GM12878 (cell line): ENCODE results near the gene MXI1. TPM values are rescaled to one million over a fixed set of nuclear protein-coding genes. Genes with fewer than 3 reads are reported as not detected.

Experiments used
- CBX3 ChIP-seq: fragments of 200-600 bp; sonication (generic); IDR thresholded peaks from 2 replicates; pipeline ENCODE4 v1.6.1; 2016; ENCODE audit warnings: low read depth, borderline replicate concordance
- HDGF ChIP-seq: fragments of 450-650 bp; IDR thresholded peaks from 2 replicates; pipeline ENCODE4 v1.6.1; 2016; ENCODE audit warnings: antibody characterized with exemption
- IKZF1 ChIP-seq: fragments of 450-650 bp; conservative IDR thresholded peaks from 2 replicates; pipeline ENCODE4 v1.6.1; 2017; ENCODE audit warnings: antibody characterized with exemption, mild to moderate bottlenecking
- MEF2A ChIP-seq: IDR thresholded peaks from 2 replicates; pipeline ENCODE4 v1.6.1; 2011; ENCODE audit warnings: low read depth, mild to moderate bottlenecking, low read length, moderate library complexity; ENCODE audit not compliant: insufficient read depth
- NBN ChIP-seq: fragments of 450-650 bp; IDR thresholded peaks from 2 replicates; pipeline ENCODE4 v1.6.1; 2016
- NFIC ChIP-seq: IDR thresholded peaks from 2 replicates; pipeline ENCODE4 v1.6.1; 2012; ENCODE audit warnings: low read depth, mild to moderate bottlenecking, inconsistent platforms, low read length, moderate library complexity
- NFYA ChIP-seq: IDR thresholded peaks from 2 replicates; pipeline ENCODE4 v1.6.1; 2011; ENCODE audit warnings: low read depth, mild to moderate bottlenecking, low read length, improper control_type of control experiment, borderline replicate concordance
- PAX8 ChIP-seq: fragments of 450-650 bp; IDR thresholded peaks from 2 replicates; pipeline ENCODE4 v1.6.1; 2017; ENCODE audit warnings: mild to moderate bottlenecking, moderate library complexity
- RELA ChIP-seq: fragments of 450-650 bp; IDR thresholded peaks from 2 replicates; pipeline ENCODE4 v1.8.0; 2014; ENCODE audit warnings: borderline replicate concordance; ENCODE audit not compliant: partially characterized antibody
- RUNX3 ChIP-seq: IDR thresholded peaks from 2 replicates; pipeline ENCODE4 v1.6.1; 2012; ENCODE audit warnings: low read length, inconsistent platforms
- SRF ChIP-seq, 2 experiments: IDR thresholded peaks; 2 replicates each; pipeline ENCODE4 v1.6.1; 2011; ENCODE audit warnings: low read depth in 2 of 2, low read length in 2 of 2, mild to moderate bottlenecking in 1 of 2, moderate library complexity in 1 of 2
- polyA plus RNA-seq, 11 experiments: library from polyadenylated mRNA; depleted of rRNA in 4 of 11; unstranded in 6 of 11; stranded (reverse) in 5 of 11; fragments of >200 nt; fragmentation: Nextera tagmentation in 4 of 11; fragmentation: Illumina TruSeq in 1 of 11; extraction: Ambion mirVana in 4 of 11; extraction: Trizol in 1 of 11; gene quantifications; 1 replicate in 1 of 11; 2 replicates in 10 of 11; pipeline versions ENCODE4 v1.2.1 to v1.2.3, GENCODE V29; 2011 to 2016; ENCODE audit warnings: inconsistent platforms in 2 of 11, missing spikeins in 2 of 11, low read depth in 1 of 11
- total RNA-seq, 4 experiments: library from RNA; depleted of rRNA in 3 of 4; stranded (reverse); fragments of >200 nt in 3 of 4; fragmentation: Illumina TruSeq in 1 of 4; extraction: Trizol in 1 of 4; gene quantifications; 2 replicates each; pipeline versions ENCODE4 v1.2.1 to v1.2.3, GENCODE V29; 2013 to 2021
- TF ChIP-seq, protein P1 (sequence below): IDR thresholded peaks from 2 replicates; pipeline ENCODE4 v1.6.1; 2012; ENCODE audit warnings: low read depth, low read length, improper control_type of control experiment
- TF ChIP-seq, protein P2 (sequence below): fragments of 450-650 bp; IDR thresholded peaks from 2 replicates; pipeline ENCODE4 v1.6.1; 2017; ENCODE audit warnings: mild to moderate bottlenecking, moderate library complexity
- TF ChIP-seq, protein P3 (sequence below): fragments of 450-650 bp; IDR thresholded peaks from 2 replicates; pipeline ENCODE4 v1.6.1; 2016; ENCODE audit warnings: mild to moderate bottlenecking
- TF ChIP-seq, protein P4 (sequence below), 3 experiments: IDR thresholded peaks in 2 of 3; conservative IDR thresholded peaks in 1 of 3; 2 replicates each; pipeline ENCODE4 v1.5.1; 2011; ENCODE audit warnings: low read depth in 3 of 3, low read length in 3 of 3, mild to moderate bottlenecking in 3 of 3, control low read depth in 2 of 3, moderate library complexity in 2 of 3, inconsistent platforms in 1 of 3, mixed read lengths in 1 of 3; ENCODE audit not compliant: control insufficient read depth in 2 of 3, insufficient read depth in 1 of 3; ENCODE audit errors: extremely low read depth in 1 of 3
- TF ChIP-seq, protein P5 (sequence below): fragments of 450-650 bp; IDR thresholded peaks from 2 replicates; pipeline ENCODE4 v1.6.1; 2017; ENCODE audit warnings: mild to moderate bottlenecking, moderate library complexity

Gene MXI1
- total and polyA plus RNA-seq, 10 of the 15 experiments (the other 5 are each of a cell fraction or from before 2014, with no cell fraction given), result 0.23 to 8.0 (median 0.41) TPM

DNA sequence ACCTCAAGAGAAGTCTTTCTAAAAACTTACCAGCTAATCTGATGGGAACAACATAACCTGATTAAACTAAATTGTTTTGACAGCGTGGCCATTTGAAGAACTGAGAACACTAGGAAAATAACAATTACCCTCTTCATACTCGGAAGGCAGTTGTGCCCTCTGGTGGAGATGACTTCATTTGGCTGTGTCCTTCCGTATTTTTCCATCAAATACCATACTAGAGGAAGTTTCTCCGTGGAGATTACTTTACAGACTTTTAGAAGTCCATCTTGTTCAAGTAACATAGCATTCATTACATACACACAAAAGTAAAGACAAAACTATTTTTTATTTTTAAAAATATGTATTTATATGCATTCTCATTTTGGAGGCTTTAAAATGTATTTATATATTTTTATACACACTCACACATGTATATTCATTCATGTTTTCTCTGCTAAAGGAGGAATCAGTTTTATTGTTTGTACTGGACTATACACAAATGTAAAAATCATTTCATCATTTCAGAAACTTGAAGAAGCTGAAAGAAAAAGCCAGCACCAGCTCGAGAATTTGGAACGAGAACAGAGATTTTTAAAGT is 72.1 kb downstream of the MXI1 start (continued):
- TF ChIP-seq, protein P1, sequence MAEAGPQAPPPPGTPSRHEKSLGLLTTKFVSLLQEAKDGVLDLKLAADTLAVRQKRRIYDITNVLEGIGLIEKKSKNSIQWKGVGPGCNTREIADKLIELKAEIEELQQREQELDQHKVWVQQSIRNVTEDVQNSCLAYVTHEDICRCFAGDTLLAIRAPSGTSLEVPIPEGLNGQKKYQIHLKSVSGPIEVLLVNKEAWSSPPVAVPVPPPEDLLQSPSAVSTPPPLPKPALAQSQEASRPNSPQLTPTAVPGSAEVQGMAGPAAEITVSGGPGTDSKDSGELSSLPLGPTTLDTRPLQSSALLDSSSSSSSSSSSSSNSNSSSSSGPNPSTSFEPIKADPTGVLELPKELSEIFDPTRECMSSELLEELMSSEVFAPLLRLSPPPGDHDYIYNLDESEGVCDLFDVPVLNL, result no peak
- TF ChIP-seq, protein P2, sequence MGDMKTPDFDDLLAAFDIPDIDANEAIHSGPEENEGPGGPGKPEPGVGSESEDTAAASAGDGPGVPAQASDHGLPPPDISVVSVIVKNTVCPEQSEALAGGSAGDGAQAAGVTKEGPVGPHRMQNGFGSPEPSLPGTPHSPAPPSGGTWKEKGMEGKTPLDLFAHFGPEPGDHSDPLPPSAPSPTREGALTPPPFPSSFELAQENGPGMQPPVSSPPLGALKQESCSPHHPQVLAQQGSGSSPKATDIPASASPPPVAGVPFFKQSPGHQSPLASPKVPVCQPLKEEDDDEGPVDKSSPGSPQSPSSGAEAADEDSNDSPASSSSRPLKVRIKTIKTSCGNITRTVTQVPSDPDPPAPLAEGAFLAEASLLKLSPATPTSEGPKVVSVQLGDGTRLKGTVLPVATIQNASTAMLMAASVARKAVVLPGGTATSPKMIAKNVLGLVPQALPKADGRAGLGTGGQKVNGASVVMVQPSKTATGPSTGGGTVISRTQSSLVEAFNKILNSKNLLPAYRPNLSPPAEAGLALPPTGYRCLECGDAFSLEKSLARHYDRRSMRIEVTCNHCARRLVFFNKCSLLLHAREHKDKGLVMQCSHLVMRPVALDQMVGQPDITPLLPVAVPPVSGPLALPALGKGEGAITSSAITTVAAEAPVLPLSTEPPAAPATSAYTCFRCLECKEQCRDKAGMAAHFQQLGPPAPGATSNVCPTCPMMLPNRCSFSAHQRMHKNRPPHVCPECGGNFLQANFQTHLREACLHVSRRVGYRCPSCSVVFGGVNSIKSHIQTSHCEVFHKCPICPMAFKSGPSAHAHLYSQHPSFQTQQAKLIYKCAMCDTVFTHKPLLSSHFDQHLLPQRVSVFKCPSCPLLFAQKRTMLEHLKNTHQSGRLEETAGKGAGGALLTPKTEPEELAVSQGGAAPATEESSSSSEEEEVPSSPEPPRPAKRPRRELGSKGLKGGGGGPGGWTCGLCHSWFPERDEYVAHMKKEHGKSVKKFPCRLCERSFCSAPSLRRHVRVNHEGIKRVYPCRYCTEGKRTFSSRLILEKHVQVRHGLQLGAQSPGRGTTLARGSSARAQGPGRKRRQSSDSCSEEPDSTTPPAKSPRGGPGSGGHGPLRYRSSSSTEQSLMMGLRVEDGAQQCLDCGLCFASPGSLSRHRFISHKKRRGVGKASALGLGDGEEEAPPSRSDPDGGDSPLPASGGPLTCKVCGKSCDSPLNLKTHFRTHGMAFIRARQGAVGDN, result no peak
- no peak for TF ChIP-seq CBX3
- TF ChIP-seq, protein P3, sequence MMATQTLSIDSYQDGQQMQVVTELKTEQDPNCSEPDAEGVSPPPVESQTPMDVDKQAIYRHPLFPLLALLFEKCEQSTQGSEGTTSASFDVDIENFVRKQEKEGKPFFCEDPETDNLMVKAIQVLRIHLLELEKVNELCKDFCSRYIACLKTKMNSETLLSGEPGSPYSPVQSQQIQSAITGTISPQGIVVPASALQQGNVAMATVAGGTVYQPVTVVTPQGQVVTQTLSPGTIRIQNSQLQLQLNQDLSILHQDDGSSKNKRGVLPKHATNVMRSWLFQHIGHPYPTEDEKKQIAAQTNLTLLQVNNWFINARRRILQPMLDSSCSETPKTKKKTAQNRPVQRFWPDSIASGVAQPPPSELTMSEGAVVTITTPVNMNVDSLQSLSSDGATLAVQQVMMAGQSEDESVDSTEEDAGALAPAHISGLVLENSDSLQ, result no peak
- TF ChIP-seq, protein P4, sequence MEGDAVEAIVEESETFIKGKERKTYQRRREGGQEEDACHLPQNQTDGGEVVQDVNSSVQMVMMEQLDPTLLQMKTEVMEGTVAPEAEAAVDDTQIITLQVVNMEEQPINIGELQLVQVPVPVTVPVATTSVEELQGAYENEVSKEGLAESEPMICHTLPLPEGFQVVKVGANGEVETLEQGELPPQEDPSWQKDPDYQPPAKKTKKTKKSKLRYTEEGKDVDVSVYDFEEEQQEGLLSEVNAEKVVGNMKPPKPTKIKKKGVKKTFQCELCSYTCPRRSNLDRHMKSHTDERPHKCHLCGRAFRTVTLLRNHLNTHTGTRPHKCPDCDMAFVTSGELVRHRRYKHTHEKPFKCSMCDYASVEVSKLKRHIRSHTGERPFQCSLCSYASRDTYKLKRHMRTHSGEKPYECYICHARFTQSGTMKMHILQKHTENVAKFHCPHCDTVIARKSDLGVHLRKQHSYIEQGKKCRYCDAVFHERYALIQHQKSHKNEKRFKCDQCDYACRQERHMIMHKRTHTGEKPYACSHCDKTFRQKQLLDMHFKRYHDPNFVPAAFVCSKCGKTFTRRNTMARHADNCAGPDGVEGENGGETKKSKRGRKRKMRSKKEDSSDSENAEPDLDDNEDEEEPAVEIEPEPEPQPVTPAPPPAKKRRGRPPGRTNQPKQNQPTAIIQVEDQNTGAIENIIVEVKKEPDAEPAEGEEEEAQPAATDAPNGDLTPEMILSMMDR (IDR thresholded peaks at IDR 0.05 in 2 of 3, conservative IDR thresholded peaks at IDR 0.05 in 1 of 3; ENCODE audit: control insufficient read depth in 2 of 3, extremely low read depth in 1 of 3, insufficient read depth in 1 of 3, low read depth in 3 of 3, low read length in 3 of 3), result peak; percentile 65 to 77 (median 68); a peak in 5 of 6 replicates
- no peak for TF ChIP-seq NBN
- TF ChIP-seq MEF2A, result no peak
- TF ChIP-seq HDGF, result no peak
- TF ChIP-seq NFYA, result no peak
- TF ChIP-seq RUNX3, result no peak
- TF ChIP-seq PAX8, result no peak
- TF ChIP-seq NFIC, result no peak
- TF ChIP-seq RELA, result no peak
- TF ChIP-seq, protein P5, sequence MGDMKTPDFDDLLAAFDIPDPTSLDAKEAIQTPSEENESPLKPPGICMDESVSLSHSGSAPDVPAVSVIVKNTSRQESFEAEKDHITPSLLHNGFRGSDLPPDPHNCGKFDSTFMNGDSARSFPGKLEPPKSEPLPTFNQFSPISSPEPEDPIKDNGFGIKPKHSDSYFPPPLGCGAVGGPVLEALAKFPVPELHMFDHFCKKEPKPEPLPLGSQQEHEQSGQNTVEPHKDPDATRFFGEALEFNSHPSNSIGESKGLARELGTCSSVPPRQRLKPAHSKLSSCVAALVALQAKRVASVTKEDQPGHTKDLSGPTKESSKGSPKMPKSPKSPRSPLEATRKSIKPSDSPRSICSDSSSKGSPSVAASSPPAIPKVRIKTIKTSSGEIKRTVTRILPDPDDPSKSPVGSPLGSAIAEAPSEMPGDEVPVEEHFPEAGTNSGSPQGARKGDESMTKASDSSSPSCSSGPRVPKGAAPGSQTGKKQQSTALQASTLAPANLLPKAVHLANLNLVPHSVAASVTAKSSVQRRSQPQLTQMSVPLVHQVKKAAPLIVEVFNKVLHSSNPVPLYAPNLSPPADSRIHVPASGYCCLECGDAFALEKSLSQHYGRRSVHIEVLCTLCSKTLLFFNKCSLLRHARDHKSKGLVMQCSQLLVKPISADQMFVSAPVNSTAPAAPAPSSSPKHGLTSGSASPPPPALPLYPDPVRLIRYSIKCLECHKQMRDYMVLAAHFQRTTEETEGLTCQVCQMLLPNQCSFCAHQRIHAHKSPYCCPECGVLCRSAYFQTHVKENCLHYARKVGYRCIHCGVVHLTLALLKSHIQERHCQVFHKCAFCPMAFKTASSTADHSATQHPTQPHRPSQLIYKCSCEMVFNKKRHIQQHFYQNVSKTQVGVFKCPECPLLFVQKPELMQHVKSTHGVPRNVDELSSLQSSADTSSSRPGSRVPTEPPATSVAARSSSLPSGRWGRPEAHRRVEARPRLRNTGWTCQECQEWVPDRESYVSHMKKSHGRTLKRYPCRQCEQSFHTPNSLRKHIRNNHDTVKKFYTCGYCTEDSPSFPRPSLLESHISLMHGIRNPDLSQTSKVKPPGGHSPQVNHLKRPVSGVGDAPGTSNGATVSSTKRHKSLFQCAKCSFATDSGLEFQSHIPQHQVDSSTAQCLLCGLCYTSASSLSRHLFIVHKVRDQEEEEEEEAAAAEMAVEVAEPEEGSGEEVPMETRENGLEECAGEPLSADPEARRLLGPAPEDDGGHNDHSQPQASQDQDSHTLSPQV, result 0 out of 2 replicates have a peak, but pooled peaks have one; percentile 15
- no peak for TF ChIP-seq IKZF1
- no peak for TF ChIP-seq SRF (IDR thresholded peaks at IDR 0.05; ENCODE audit: low read depth in 2 of 2, low read length in 2 of 2)
